ENCODE results near the gene NDUFS8. TPM values are rescaled to one million over a fixed set of nuclear protein-coding genes. Genes with fewer than 3 reads are reported as not detected.

Gene NDUFS8
- total RNA-seq, 2 donors from 2014 or later, result 247 to 274 TPM

- intact Hi-C loops (cut with DNase I), result loop anchor here (5.0 kb wide), 1 partner anchor 163 kb away; no protein-coding TSS in a partner anchor
- H3K4me1 ChIP-seq (replicated peaks), result peaks cover 3% of the 10 kb centered on the region
- no peak overlapping the region for H3K4me3 ChIP-seq
- no peak for DNase-seq (ENCODE audit: low spot score)
- H3K9me3 ChIP-seq, result no peaks in the 10 kb centered on the region
- TF ChIP-seq POLR2A (IDR thresholded peaks at IDR 0.05) (no peak), POLR2AphosphoS5 (IDR thresholded peaks at IDR 0.05) (no peak), CTCF (IDR thresholded peaks at IDR 0.05) (no peak)
- H3K36me3 ChIP-seq, result peaks cover 0 to 12% of the 10 kb centered on the region in 2 donors
- WGBS, result 82% methylated on average over 24 of the region's 24 CpGs
- H3K27me3 ChIP-seq (replicated peaks; ENCODE audit: insufficient read depth), result no peaks in the 10 kb centered on the region
- no peak overlapping the region for H3K27ac ChIP-seq
Observed at GRCh38 chr11:68044145-68044813, 13.8 kb downstream of the NDUFS8 start.

- Histone ChIP-seq H3K4me3 (no peak overlapping the region), H3K36me3 (peaks cover 0 to 12% of the 10 kb centered on the region in 2 donors), H3K27ac (no peak overlapping the region), H3K9me3 (no peaks in the 10 kb centered on the region), H3K4me1 (replicated peaks) (peaks cover 3% of the 10 kb centered on the region), H3K27me3 (replicated peaks; ENCODE audit: insufficient read depth) (no peaks in the 10 kb centered on the region)
- TF ChIP-seq CTCF (IDR thresholded peaks at IDR 0.05) (no peak), POLR2AphosphoS5 (IDR thresholded peaks at IDR 0.05) (no peak), POLR2A (IDR thresholded peaks at IDR 0.05) (no peak)
- no peak for DNase-seq (ENCODE audit: low spot score)
- WGBS, result 86% methylated on average over 17 of the region's 18 CpGs
- intact Hi-C loops (cut with DNase I), result loop anchor here (5.0 kb wide), 1 partner anchor 162 kb away; no protein-coding TSS in a partner anchor
Observed at GRCh38 chr11:68044898-68045351, 14.4 kb downstream of the NDUFS8 start.

GRCh38 chr11:68047437-68048290, 17.2 kb downstream of the NDUFS8 start:
- 69% methylated on average over 35 of the region's 37 CpGs for WGBS
- Histone ChIP-seq H3K4me3 (no peak overlapping the region), H3K9me3 (no peaks in the 10 kb centered on the region), H3K36me3 (peaks cover 0 to 12% of the 10 kb centered on the region in 2 donors), H3K27me3 (replicated peaks; ENCODE audit: insufficient read depth) (no peaks in the 10 kb centered on the region), H3K27ac (peak overlapping the region in 1 of 2 donors; percentile 11), H3K4me1 (replicated peaks) (no peaks in the 10 kb centered on the region)
- no peak for DNase-seq (ENCODE audit: low spot score)
- TF ChIP-seq POLR2A (IDR thresholded peaks at IDR 0.05), result no peak
- TF ChIP-seq CTCF (IDR thresholded peaks at IDR 0.05), result no peak
- no peak for TF ChIP-seq POLR2AphosphoS5 (IDR thresholded peaks at IDR 0.05)
- intact Hi-C loops (cut with DNase I), result no loop called here

GRCh38 chr11:68048681-68049508, 18.4 kb downstream of the NDUFS8 start:
- WGBS, result 89% methylated on average over 34 of the region's 35 CpGs
- peaks cover 0 to 9% of the 10 kb centered on the region in 2 donors for H3K36me3 ChIP-seq
- TF ChIP-seq POLR2A (IDR thresholded peaks at IDR 0.05) (no peak), CTCF (IDR thresholded peaks at IDR 0.05) (no peak), POLR2AphosphoS5 (IDR thresholded peaks at IDR 0.05) (no peak)
- H3K27me3 ChIP-seq (replicated peaks; ENCODE audit: insufficient read depth), result no peaks in the 10 kb centered on the region
- no peak for DNase-seq (ENCODE audit: low spot score)
- no peak overlapping the region for H3K4me3 ChIP-seq
- intact Hi-C loops (cut with DNase I), result no loop called here
- no peaks in the 10 kb centered on the region for H3K4me1 ChIP-seq (replicated peaks)
- no peaks in the 10 kb centered on the region for H3K9me3 ChIP-seq
- no peak overlapping the region for H3K27ac ChIP-seq
